ENCODE data around the gene APH1A. TPM values are rescaled to one million over a fixed set of nuclear protein-coding genes. Genes with fewer than 3 reads are reported as not detected.
A peak's percentile ranks its signal among the peaks of the same experiment; 100 is the strongest.

APH1A gene
- total and polyA plus RNA-seq, 10 of the 15 experiments (the other 5 are each of a cell fraction or from before 2014, with no cell fraction given), result 6.7 to 130 (median 87.7) TPM

DNA sequence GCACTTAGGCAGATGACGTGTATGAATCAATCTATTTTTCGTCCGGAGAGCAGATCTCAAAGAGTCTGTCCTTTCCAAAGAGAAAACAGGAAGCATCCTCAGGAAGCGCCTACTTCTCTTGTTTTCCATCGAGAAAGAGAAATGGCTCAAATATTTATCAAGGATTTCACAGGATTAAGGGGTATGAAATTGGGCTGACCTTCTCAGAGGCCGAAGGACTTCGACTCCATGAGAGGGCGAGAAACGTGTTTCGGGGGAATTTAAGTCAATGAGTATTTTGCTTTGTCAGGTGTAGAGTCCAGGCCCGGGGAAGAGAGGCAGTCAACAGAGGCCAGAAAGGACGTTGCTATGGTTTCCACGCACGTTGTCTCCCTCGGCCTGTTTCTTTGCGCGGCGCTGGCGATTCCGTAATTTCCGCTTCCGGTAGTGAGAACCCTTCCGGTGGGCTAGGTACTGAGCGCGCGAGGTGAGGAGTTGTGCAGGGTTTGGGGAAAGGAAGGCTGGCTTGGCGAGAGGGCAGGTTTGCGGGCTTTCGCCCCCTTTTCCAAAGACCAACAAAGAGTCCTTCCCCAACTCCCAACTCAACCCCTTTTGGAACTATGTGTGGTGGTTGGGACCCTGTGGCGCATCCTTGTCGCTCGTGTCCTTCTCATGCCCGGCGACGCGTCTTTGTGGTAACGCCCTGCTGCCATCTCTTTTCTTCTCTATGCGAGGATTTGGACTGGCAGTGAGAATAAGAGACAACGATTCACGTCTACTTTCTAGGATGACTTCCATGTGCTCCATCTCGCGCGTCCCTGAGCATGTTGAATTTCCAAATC, 24.8 kb upstream of the APH1A start, which contains the start of gene MRPS21 (continued):
- peak; percentile 66 for TF ChIP-seq E2F8 (IDR thresholded peaks at IDR 0.05; ENCODE audit: low read depth, partially characterized antibody)
- TF ChIP-seq SPI1 (IDR thresholded peaks at IDR 0.05; ENCODE audit: borderline replicate concordance, insufficient read depth, low read depth, low read length), result no peak
- TF ChIP-seq, protein P1, sequence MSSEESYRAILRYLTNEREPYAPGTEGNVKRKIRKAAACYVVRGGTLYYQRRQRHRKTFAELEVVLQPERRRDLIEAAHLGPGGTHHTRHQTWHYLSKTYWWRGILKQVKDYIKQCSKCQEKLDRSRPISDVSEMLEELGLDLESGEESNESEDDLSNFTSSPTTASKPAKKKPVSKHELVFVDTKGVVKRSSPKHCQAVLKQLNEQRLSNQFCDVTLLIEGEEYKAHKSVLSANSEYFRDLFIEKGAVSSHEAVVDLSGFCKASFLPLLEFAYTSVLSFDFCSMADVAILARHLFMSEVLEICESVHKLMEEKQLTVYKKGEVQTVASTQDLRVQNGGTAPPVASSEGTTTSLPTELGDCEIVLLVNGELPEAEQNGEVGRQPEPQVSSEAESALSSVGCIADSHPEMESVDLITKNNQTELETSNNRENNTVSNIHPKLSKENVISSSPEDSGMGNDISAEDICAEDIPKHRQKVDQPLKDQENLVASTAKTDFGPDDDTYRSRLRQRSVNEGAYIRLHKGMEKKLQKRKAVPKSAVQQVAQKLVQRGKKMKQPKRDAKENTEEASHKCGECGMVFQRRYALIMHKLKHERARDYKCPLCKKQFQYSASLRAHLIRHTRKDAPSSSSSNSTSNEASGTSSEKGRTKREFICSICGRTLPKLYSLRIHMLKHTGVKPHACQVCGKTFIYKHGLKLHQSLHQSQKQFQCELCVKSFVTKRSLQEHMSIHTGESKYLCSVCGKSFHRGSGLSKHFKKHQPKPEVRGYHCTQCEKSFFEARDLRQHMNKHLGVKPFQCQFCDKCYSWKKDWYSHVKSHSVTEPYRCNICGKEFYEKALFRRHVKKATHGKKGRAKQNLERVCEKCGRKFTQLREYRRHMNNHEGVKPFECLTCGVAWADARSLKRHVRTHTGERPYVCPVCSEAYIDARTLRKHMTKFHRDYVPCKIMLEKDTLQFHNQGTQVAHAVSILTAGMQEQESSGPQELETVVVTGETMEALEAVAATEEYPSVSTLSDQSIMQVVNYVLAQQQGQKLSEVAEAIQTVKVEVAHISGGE (CRISPR knock-in tag; IDR thresholded peaks at IDR 0.05), result no peak
- TF ChIP-seq, protein P2, sequence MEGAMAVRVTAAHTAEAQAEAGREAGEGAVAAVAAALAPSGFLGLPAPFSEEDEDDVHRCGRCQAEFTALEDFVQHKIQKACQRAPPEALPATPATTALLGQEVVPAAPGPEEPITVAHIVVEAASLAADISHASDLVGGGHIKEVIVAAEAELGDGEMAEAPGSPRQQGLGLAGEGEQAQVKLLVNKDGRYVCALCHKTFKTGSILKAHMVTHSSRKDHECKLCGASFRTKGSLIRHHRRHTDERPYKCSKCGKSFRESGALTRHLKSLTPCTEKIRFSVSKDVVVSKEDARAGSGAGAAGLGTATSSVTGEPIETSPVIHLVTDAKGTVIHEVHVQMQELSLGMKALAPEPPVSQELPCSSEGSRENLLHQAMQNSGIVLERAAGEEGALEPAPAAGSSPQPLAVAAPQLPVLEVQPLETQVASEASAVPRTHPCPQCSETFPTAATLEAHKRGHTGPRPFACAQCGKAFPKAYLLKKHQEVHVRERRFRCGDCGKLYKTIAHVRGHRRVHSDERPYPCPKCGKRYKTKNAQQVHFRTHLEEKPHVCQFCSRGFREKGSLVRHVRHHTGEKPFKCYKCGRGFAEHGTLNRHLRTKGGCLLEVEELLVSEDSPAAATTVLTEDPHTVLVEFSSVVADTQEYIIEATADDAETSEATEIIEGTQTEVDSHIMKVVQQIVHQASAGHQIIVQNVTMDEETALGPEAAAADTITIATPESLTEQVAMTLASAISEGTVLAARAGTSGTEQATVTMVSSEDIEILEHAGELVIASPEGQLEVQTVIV (IDR thresholded peaks at IDR 0.05; ENCODE audit: borderline replicate concordance, partially characterized antibody), result no peak
- TF ChIP-seq MYB (IDR thresholded peaks at IDR 0.05; ENCODE audit: borderline replicate concordance, low read depth, low read length), result no peak
- TF ChIP-seq USF2 (IDR thresholded peaks at IDR 0.05; ENCODE audit: borderline replicate concordance, low read depth, low read length), result no peak
- no peak for TF ChIP-seq EZH2 (IDR thresholded peaks at IDR 0.05; ENCODE audit: borderline replicate concordance, control insufficient read depth, low read depth, low read length)
- TF ChIP-seq, protein P3, sequence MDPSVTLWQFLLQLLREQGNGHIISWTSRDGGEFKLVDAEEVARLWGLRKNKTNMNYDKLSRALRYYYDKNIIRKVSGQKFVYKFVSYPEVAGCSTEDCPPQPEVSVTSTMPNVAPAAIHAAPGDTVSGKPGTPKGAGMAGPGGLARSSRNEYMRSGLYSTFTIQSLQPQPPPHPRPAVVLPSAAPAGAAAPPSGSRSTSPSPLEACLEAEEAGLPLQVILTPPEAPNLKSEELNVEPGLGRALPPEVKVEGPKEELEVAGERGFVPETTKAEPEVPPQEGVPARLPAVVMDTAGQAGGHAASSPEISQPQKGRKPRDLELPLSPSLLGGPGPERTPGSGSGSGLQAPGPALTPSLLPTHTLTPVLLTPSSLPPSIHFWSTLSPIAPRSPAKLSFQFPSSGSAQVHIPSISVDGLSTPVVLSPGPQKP (IDR thresholded peaks at IDR 0.05; ENCODE audit: low read depth, low read length), result peak; percentile 82
- 0 out of 2 replicates have a peak, but pooled peaks have one; percentile 16 for TF ChIP-seq ATF3 (IDR thresholded peaks at IDR 0.05; ENCODE audit: borderline replicate concordance, extremely low read depth, low read depth, low read length)
- peak; percentile 92 for TF ChIP-seq POLR2AphosphoS2 (IDR thresholded peaks at IDR 0.05; ENCODE audit: low read depth, low read length)
